Hair follicle dermal papilla cell (primary cell): Measurements from ENCODE around the gene NOXA1. TPM values are rescaled to one million over a fixed set of nuclear protein-coding genes. Genes with fewer than 3 reads are reported as not detected.

Source experiments
- total RNA-seq: library from RNA; depleted of rRNA; stranded (reverse); fragments of >200 nt; gene quantifications from 2 replicates; pipeline ENCODE4 v1.2.3, GENCODE V29; 2012

The NOXA1 gene
- 0.49 and 0.65 TPM in 2 replicates for total RNA-seq

GRCh38 chr9:137422604-137423513, at the start of gene NOXA1, which contains the start of gene EXD3:
NOXA1 (plus strand) TSS chr9:137423393; CDS start chr9:137423530, 137 bp downstream.
EXD3 (minus strand) TSS chr9:137423162; CDS start chr9:137395357, 27,805 bp downstream.

DNA sequence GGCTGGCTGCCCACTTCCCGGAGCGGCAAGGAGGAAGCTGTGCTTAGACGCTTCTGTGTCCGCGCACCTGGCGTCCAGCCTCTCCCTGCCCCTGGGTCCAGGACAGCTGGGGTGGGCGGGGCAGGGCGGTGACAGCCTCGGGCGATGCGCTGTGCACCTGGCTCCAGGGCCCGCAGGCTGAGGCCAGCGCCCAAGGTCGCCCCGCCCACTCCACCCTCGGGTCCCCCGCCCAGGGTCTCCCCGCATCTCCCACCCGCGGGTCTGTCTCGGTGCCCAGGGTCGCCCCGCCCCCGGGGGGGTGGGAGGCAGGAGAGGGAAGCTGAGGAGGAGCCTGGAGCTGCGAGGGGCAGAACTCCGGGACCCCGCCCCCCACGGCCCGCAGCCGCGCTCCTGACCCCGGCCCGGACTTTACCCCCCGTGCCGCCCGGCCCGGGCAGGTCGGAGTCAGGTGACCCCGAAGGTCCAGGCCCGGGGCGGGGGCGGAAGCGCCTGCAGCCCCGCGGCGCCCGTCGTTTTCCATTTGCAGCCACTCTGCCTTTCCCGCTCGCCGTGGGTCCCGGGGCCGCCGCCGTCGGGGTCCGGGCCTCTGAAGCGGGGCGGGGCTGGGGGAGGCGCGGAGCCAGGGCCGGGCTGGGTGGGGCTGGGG, 18.2 kb downstream of the NOXA1 start, which contains the start of gene ENTPD8:
ENTPD8 (minus strand) TSS at position 69 of the 646 bp plus-strand sequence. CDS start 3,072 bp downstream, outside the sequence.

DNA sequence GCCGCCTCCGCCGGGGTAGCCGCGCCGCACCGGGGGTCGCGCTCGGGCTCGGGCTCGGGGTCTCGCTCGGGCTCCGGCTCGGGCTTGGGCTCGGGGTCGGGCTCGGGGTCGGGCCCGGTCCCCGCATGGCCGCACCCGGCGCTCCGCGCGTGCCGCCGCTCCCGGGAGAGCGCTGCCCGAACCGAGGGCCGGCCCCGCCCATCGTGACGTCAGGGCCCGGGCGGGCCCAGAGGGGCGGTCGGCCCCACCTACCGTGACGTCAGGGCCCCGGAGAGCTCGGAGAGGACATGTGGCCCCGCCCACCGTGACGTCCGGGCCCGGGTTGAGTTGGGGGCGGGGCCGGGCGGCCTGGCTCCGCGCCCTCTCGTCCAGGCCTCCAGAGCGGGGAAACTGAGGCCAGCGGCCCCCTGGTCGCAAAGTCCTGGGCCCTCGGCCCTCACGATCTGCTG, 36.0 kb downstream of the NOXA1 start, which contains the start of gene NSMF:
NSMF (minus strand) TSS at position 183 of the 449 bp plus-strand sequence. CDS start 232 bp downstream, outside the sequence.

Other genes with a start within 250 kb of the NOXA1 start
- gene ANAPC2, start 234.8 kb upstream of the NOXA1 start, total RNA-seq: 23.5 and 23.8 TPM in 2 replicates
- gene SSNA1, start 234.7 kb upstream of the NOXA1 start, total RNA-seq: 46.1 and 55.9 TPM in 2 replicates
- 8.9 and 9.4 TPM in 2 replicates for gene TPRN, start 222.7 kb upstream of the NOXA1 start, total RNA-seq
- 32.1 and 32.4 TPM in 2 replicates for gene TMEM203, start 217.7 kb upstream of the NOXA1 start, total RNA-seq
- 5.1 and 6.8 TPM in 2 replicates for gene NDOR1, start 217.7 kb upstream of the NOXA1 start, total RNA-seq
- gene RNF208, start 201.2 kb upstream of the NOXA1 start, total RNA-seq: 0.16 and 0.85 TPM in 2 replicates
- 0.32 and 0.73 TPM in 2 replicates for gene CYSRT1, start 198.2 kb upstream of the NOXA1 start, total RNA-seq
- gene RNF224, start 195.9 kb upstream of the NOXA1 start, total RNA-seq: 0.16 TPM in 1 of 2 replicates, not detected in the other
- gene SLC34A3, start 192.5 kb upstream of the NOXA1 start, total RNA-seq: under 0.01 TPM in 1 of 2 replicates, not detected in the other
- 123 and 132 TPM in 2 replicates for gene TUBB4B, start 182.1 kb upstream of the NOXA1 start, total RNA-seq
- not detected in 2 replicates for gene STPG3, start 172.1 kb upstream of the NOXA1 start, total RNA-seq
- 56.8 and 59.1 TPM in 2 replicates for gene NELFB, start 168.1 kb upstream of the NOXA1 start, total RNA-seq
- gene TOR4A, start 145.7 kb upstream of the NOXA1 start, total RNA-seq: 4.9 and 6.8 TPM in 2 replicates
- not detected in 2 replicates for gene NRARP, start 121.1 kb upstream of the NOXA1 start, total RNA-seq
- gene EXD3, start 231 bp upstream of the NOXA1 start, total RNA-seq: 8.1 and 13.5 TPM in 2 replicates
- not detected in 2 replicates for gene ENTPD8, start 18.0 kb downstream of the NOXA1 start, total RNA-seq
- gene NSMF, start 35.9 kb downstream of the NOXA1 start, total RNA-seq: 34.6 and 39.1 TPM in 2 replicates
- gene PNPLA7, start 127.0 kb downstream of the NOXA1 start, total RNA-seq: 1.5 and 2.1 TPM in 2 replicates
- gene MRPL41, start 128.5 kb downstream of the NOXA1 start, total RNA-seq: 16.9 and 18.2 TPM in 2 replicates
- gene DPH7, start 155.5 kb downstream of the NOXA1 start, total RNA-seq: 21.0 and 21.6 TPM in 2 replicates
- 14.0 and 16.6 TPM in 2 replicates for gene ZMYND19, start 167.1 kb downstream of the NOXA1 start, total RNA-seq
- 14.6 and 17.2 TPM in 2 replicates for gene ARRDC1, start 182.3 kb downstream of the NOXA1 start, total RNA-seq
- gene EHMT1, start 195.6 kb downstream of the NOXA1 start, total RNA-seq: 59.9 and 66.8 TPM in 2 replicates